A549 (cell line): ENCODE results near the gene OR2V1. TPM values are rescaled to one million over a fixed set of nuclear protein-coding genes. Genes with fewer than 3 reads are reported as not detected.

Experiments
- ATAC-seq, 2 experiments: fragments of 200-7000 bp in 1 of 2; fragments of >200 bp in 1 of 2; cut with Nextera tagmentation in 1 of 2; cut with Tn5 transposase in 1 of 2; 3 replicates each; pipeline versions ENCODE4 v1.8.0 to v1.9.1; 2018 to 2020; ENCODE audit warnings: mild to moderate bottlenecking in 1 of 2, moderate library complexity in 1 of 2
- CTCF ChIA-PET: fragments of 300-600 bp; sonication (Branson Sonifier 250); formaldehyde crosslinking; extraction: SDS; loops from one replicate; lab custom pipeline; 2021; ENCODE audit warnings: antibody characterized with exemption, inconsistent platforms; lab: Yijun Ruan, JAX
- POLR2A ChIA-PET: fragments of 350-600 bp; formaldehyde crosslinking; extraction: SDS; loops from one replicate; lab custom pipeline; 2021; ENCODE audit warnings: antibody characterized with exemption, inconsistent platforms; lab: Yijun Ruan, JAX
- DNase-seq, 2 experiments: peaks; one replicate each; pipeline versions ENCODE4 v3.0.0 to v3.0.0-alpha.2; 2011 to 2016; ENCODE audit warnings: low read depth in 1 of 2, low spot score in 1 of 2
- FAIRE-seq: peaks from 2 replicates; lab custom pipeline; 2011; peaks lifted over from hg19 to GRCh38; lab: Jason Lieb, UNC
- H3K27ac ChIP-seq, 2 experiments: fragments of >200 bp; sonication (Bioruptor Twin); formaldehyde crosslinking; 3 replicates each; pipeline ENCODE4 v1.5.1; 2016 to 2017
- H3K4me1 ChIP-seq: fragments of >200 bp; sonication (Bioruptor Twin); formaldehyde crosslinking; 3 replicates; pipeline ENCODE4 v1.6.1; 2016
- H3K4me2 ChIP-seq: fragments of >200 bp; sonication (Bioruptor Twin); formaldehyde crosslinking; 3 replicates; pipeline ENCODE4 v1.6.1; 2016
- H3K4me3 ChIP-seq: fragments of >200 bp; sonication (Bioruptor Twin); formaldehyde crosslinking; 3 replicates; pipeline ENCODE4 v1.5.1; 2016
- H3K9me3 ChIP-seq: fragments of >200 bp; sonication (Bioruptor Twin); formaldehyde crosslinking; 3 replicates; pipeline ENCODE4 v1.6.1; 2016
- BHLHE40 ChIP-seq: IDR thresholded peaks from 2 replicates; pipeline ENCODE4 v1.6.1; 2012; ENCODE audit warnings: low read depth, low read length, inconsistent platforms
- EHF ChIP-seq: fragments of 250-450 bp; sonication (Bioruptor Pico); IDR thresholded peaks from 2 replicates; pipeline ENCODE4 v1.5.0; 2020; ENCODE audit warnings: mild to moderate bottlenecking
- ESRRA ChIP-seq: fragments of 150-350 bp; IDR thresholded peaks from 2 replicates; pipeline ENCODE4 v1.6.1; 2014; ENCODE audit warnings: mild to moderate bottlenecking, low read length, borderline replicate concordance
- HOXB13 ChIP-seq: fragments of 250-450 bp; sonication (Bioruptor Pico); IDR thresholded peaks from 2 replicates; pipeline ENCODE4 v1.5.0; 2020; ENCODE audit warnings: low read depth, mild to moderate bottlenecking, moderate library complexity
- HOXB5 ChIP-seq: fragments of 250-450 bp; sonication (Bioruptor Pico); IDR thresholded peaks from 2 replicates; pipeline ENCODE4 v1.5.0; 2020; ENCODE audit warnings: mild to moderate bottlenecking, moderate library complexity
- KDM1A ChIP-seq: fragments of 200-600 bp; sonication (generic); IDR thresholded peaks from 2 replicates; pipeline ENCODE4 v1.6.1; 2016; ENCODE audit warnings: low read depth, mild to moderate bottlenecking
- NFE2L2 ChIP-seq: fragments of 150-350 bp; conservative IDR thresholded peaks from 2 replicates; pipeline ENCODE4 v1.6.1; 2014; ENCODE audit warnings: low read length
- NPAS2 ChIP-seq: fragments of 250-450 bp; sonication (Bioruptor Pico); IDR thresholded peaks from 2 replicates; pipeline ENCODE4 v1.8.0; 2022; ENCODE audit warnings: mild to moderate bottlenecking, moderate library complexity, borderline replicate concordance
- RARB ChIP-seq: fragments of 250-450 bp; sonication (Bioruptor Pico); IDR thresholded peaks from 2 replicates; pipeline ENCODE4 v1.8.0; 2021; ENCODE audit warnings: mild to moderate bottlenecking, moderate library complexity
- RCOR1 ChIP-seq: fragments of 150-350 bp; IDR thresholded peaks from 2 replicates; pipeline ENCODE4 v1.6.1; 2014; ENCODE audit warnings: antibody characterized with exemption, low read length, low read depth
- polyA plus RNA-seq, 4 experiments: library from polyadenylated mRNA; depleted of rRNA in 3 of 4; stranded (reverse); fragments of >200 nt; fragmentation: RNase III in 1 of 4; extraction: RNeasy Plus Mini Kit Qiagen cat#74134 plus additional on column Dnase treatment in 1 of 4; gene quantifications; 2 replicates in 3 of 4; 3 replicates in 1 of 4; pipeline ENCODE4 v1.2.3, GENCODE V29; 2011 to 2017
- TF ChIP-seq, protein P1 (sequence below): fragments of 200-600 bp; sonication (generic); IDR thresholded peaks from 2 replicates; pipeline ENCODE4 v1.6.1; 2016; ENCODE audit warnings: antibody characterized with exemption, mild to moderate bottlenecking, moderate library complexity
- TF ChIP-seq, protein P2 (sequence below): fragments of 450-650 bp; IDR thresholded peaks from 2 replicates; pipeline ENCODE4 v1.6.1; 2014; ENCODE audit warnings: antibody characterized with exemption
- TF ChIP-seq, protein P3 (sequence below): fragments of 150-350 bp; IDR thresholded peaks from 2 replicates; pipeline ENCODE4 v1.6.1; 2014; ENCODE audit warnings: low read depth, mild to moderate bottlenecking, low read length
- TF ChIP-seq, protein P4 (sequence below): fragments of 250-450 bp; sonication (Bioruptor Pico); IDR thresholded peaks from 2 replicates; pipeline ENCODE4 v1.5.0; 2020; ENCODE audit warnings: low read depth, mild to moderate bottlenecking, moderate library complexity
- TF ChIP-seq, protein P5 (sequence below): fragments of >200 bp; sonication (Bioruptor Twin); formaldehyde crosslinking; IDR thresholded peaks from 3 replicates; pipeline ENCODE4 v1.6.1; 2016

OR2V1 gene
- polyA plus RNA-seq, 2 of the 4 experiments (the other 2 are of a cell fraction), result not detected

DNA sequence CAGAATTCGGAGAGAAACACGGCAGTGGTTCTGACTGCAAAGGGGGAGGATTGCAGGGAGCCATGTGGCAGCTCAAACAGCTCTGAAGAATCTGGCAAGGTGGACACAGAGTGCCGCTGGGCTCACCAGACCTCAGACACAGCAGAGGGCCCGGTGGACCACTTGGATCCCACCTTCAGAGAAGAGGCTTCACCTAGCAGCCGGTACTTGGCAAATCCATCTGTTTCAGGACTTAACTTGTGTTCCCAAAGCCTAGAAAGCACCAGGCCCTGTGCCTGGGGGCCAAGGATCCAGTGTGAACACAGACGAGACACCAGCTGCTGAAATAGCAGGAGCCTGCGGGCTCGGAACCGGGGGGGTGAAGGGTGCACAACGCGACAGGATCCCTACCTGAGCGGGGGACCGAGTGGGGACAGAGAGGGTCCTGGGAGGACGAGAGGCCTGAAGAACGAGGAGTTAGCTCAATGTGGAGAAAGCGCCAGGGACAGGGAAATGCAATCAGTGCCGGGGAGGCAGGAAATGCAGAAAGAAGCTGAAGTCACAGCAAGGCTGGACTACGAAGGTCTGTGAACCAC is 46.3 kb downstream of the OR2V1 start (continued):
- TF ChIP-seq, protein P1, sequence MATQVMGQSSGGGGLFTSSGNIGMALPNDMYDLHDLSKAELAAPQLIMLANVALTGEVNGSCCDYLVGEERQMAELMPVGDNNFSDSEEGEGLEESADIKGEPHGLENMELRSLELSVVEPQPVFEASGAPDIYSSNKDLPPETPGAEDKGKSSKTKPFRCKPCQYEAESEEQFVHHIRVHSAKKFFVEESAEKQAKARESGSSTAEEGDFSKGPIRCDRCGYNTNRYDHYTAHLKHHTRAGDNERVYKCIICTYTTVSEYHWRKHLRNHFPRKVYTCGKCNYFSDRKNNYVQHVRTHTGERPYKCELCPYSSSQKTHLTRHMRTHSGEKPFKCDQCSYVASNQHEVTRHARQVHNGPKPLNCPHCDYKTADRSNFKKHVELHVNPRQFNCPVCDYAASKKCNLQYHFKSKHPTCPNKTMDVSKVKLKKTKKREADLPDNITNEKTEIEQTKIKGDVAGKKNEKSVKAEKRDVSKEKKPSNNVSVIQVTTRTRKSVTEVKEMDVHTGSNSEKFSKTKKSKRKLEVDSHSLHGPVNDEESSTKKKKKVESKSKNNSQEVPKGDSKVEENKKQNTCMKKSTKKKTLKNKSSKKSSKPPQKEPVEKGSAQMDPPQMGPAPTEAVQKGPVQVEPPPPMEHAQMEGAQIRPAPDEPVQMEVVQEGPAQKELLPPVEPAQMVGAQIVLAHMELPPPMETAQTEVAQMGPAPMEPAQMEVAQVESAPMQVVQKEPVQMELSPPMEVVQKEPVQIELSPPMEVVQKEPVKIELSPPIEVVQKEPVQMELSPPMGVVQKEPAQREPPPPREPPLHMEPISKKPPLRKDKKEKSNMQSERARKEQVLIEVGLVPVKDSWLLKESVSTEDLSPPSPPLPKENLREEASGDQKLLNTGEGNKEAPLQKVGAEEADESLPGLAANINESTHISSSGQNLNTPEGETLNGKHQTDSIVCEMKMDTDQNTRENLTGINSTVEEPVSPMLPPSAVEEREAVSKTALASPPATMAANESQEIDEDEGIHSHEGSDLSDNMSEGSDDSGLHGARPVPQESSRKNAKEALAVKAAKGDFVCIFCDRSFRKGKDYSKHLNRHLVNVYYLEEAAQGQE, result no peak
- TF ChIP-seq EHF (CRISPR knock-in tag) (no peak), RCOR1 (no peak)
- TF ChIP-seq, all 56 proteins: peak for 0

DNA sequence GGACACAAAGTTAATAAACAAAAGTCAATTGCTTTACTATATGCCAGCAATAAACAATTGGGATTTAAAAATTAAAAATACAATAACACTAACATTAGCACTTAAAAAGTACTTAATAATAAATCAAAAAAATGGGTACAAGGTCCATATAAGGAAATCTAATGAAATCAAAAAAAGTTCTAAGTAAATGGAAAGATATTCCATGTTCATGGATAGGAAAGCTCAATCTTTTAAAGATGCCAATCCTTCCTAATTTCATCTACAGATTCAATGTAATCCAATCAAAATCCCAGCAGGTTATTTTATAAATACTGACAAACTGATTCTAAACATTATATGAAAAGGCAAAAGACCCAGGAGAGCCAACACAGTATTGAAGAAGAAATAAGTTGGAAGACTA is 49.0 kb downstream of the OR2V1 start:
- CTCF ChIA-PET, result interaction anchor here (3.5 kb wide), 1 partner anchor 213 kb away, joined by 11 read pairs; no protein-coding TSS in a partner anchor

DNA sequence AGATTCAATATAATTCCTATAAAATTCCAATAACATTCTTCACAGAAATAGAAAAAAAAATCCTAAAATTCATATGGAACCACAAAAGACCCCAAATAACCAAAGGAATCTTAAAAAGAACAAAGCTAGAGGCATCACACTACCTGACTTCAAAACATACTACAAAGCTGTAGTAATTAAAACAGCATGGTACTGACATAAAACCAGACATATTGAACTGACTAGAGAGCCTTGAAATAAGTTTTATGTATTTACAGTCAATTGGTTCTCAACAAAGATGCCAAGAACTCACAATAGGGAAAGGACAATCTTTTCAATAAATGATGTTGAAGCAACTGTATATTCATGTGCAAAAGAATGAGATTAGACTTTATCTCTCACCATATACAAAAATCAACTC is 54.0 kb downstream of the OR2V1 start:
- ATAC-seq (no peak), DNase-seq (no peak), FAIRE-seq (no peak)
- Histone ChIP-seq H3K4me2 (no peak overlapping the region), H3K27ac (no peak overlapping the region), H3K4me3 (no peak overlapping the region), H3K4me1 (no peaks in the 10 kb centered on the region), H3K9me3 (peaks cover 10% of the 10 kb centered on the region; the same call in 2 of the 3 replicates)
- POLR2A ChIA-PET, result no interaction called here
- CTCF ChIA-PET, result no interaction called here
- TF ChIP-seq EHF (CRISPR knock-in tag), result no peak
- TF ChIP-seq, protein P2, sequence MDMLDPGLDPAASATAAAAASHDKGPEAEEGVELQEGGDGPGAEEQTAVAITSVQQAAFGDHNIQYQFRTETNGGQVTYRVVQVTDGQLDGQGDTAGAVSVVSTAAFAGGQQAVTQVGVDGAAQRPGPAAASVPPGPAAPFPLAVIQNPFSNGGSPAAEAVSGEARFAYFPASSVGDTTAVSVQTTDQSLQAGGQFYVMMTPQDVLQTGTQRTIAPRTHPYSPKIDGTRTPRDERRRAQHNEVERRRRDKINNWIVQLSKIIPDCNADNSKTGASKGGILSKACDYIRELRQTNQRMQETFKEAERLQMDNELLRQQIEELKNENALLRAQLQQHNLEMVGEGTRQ, result no peak
- no peak for TF ChIP-seq HOXB5 (CRISPR knock-in tag)
- TF ChIP-seq, protein P3, sequence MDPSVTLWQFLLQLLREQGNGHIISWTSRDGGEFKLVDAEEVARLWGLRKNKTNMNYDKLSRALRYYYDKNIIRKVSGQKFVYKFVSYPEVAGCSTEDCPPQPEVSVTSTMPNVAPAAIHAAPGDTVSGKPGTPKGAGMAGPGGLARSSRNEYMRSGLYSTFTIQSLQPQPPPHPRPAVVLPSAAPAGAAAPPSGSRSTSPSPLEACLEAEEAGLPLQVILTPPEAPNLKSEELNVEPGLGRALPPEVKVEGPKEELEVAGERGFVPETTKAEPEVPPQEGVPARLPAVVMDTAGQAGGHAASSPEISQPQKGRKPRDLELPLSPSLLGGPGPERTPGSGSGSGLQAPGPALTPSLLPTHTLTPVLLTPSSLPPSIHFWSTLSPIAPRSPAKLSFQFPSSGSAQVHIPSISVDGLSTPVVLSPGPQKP, result no peak
- TF ChIP-seq, protein P4, sequence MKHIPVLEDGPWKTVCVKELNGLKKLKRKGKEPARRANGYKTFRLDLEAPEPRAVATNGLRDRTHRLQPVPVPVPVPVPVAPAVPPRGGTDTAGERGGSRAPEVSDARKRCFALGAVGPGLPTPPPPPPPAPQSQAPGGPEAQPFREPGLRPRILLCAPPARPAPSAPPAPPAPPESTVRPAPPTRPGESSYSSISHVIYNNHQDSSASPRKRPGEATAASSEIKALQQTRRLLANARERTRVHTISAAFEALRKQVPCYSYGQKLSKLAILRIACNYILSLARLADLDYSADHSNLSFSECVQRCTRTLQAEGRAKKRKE (CRISPR knock-in tag), result no peak
- no peak for TF ChIP-seq NPAS2
- TF ChIP-seq KDM1A, result no peak
- TF ChIP-seq, protein P5, sequence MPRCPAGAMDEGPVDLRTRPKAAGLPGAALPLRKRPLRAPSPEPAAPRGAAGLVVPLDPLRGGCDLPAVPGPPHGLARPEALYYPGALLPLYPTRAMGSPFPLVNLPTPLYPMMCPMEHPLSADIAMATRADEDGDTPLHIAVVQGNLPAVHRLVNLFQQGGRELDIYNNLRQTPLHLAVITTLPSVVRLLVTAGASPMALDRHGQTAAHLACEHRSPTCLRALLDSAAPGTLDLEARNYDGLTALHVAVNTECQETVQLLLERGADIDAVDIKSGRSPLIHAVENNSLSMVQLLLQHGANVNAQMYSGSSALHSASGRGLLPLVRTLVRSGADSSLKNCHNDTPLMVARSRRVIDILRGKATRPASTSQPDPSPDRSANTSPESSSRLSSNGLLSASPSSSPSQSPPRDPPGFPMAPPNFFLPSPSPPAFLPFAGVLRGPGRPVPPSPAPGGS, result no peak
- TF ChIP-seq ESRRA, result no peak
- no peak for TF ChIP-seq RARB
- TF ChIP-seq BHLHE40, result no peak
- no peak for TF ChIP-seq NFE2L2

More for the DNA sequence above, 49.0 kb downstream of the OR2V1 start:
- TF ChIP-seq HOXB13 (CRISPR knock-in tag), result no peak
- POLR2A ChIA-PET, result no interaction called here
- DNase-seq (no peak), FAIRE-seq (no peak), ATAC-seq (no peak)
- H3K4me2 ChIP-seq, result no peak overlapping the region
- H3K27ac ChIP-seq, result no peak overlapping the region
- no peaks in the 10 kb centered on the region for H3K4me1 ChIP-seq
- peaks cover 6% of the 10 kb centered on the region; the same call in 2 of the 3 replicates for H3K9me3 ChIP-seq
- no peak overlapping the region for H3K4me3 ChIP-seq

Other genes starting within 250 kb of the OR2V1 start
- gene BTNL8, start 232.0 kb downstream of the OR2V1 start, polyA plus RNA-seq (2011; rRNA removed), result not detected in 2 replicates
- gene BTNL8, start 232.0 kb downstream of the OR2V1 start, polyA plus RNA-seq (2017; fragmentation: RNase III; extraction: RNeasy Plus Mini Kit Qiagen cat#74134 plus additional on column Dnase treatment), result not detected in 3 replicates
- gene BTNL3, start 142.3 kb downstream of the OR2V1 start, polyA plus RNA-seq (2011; rRNA removed), result not detected in 2 replicates
- gene BTNL3, start 142.3 kb downstream of the OR2V1 start, polyA plus RNA-seq (2017; fragmentation: RNase III; extraction: RNeasy Plus Mini Kit Qiagen cat#74134 plus additional on column Dnase treatment), result not detected in 3 replicates
- 0.85 and 0.89 TPM in 2 replicates for gene BTNL9, start 90.9 kb downstream of the OR2V1 start, polyA plus RNA-seq (2011; rRNA removed)
- gene BTNL9, start 90.9 kb downstream of the OR2V1 start, polyA plus RNA-seq (2017; fragmentation: RNase III; extraction: RNeasy Plus Mini Kit Qiagen cat#74134 plus additional on column Dnase treatment), result 1.2 to 1.8 TPM (median 1.5 TPM) in 3 replicates
- not detected in 2 replicates for gene OR2V2, start 16.4 kb upstream of the OR2V1 start, polyA plus RNA-seq (2011; rRNA removed)
- not detected in 3 replicates for gene OR2V2, start 16.4 kb upstream of the OR2V1 start, polyA plus RNA-seq (2017; fragmentation: RNase III; extraction: RNeasy Plus Mini Kit Qiagen cat#74134 plus additional on column Dnase treatment)
- 20.4 and 30.7 TPM in 2 replicates for gene TRIM7, start 74.0 kb upstream of the OR2V1 start, polyA plus RNA-seq (2011; rRNA removed)
- 21.8 to 23.2 TPM (median 23.1 TPM) in 3 replicates for gene TRIM7, start 74.0 kb upstream of the OR2V1 start, polyA plus RNA-seq (2017; fragmentation: RNase III; extraction: RNeasy Plus Mini Kit Qiagen cat#74134 plus additional on column Dnase treatment)
- gene TRIM41, start 92.1 kb upstream of the OR2V1 start, polyA plus RNA-seq (2011; rRNA removed), result 17.0 and 22.7 TPM in 2 replicates
- gene TRIM41, start 92.1 kb upstream of the OR2V1 start, polyA plus RNA-seq (2017; fragmentation: RNase III; extraction: RNeasy Plus Mini Kit Qiagen cat#74134 plus additional on column Dnase treatment), result 29.7 to 35.0 TPM (median 32.5 TPM) in 3 replicates
- 3,139 and 4,035 TPM in 2 replicates for gene RACK1, start 112.7 kb upstream of the OR2V1 start, polyA plus RNA-seq (2011; rRNA removed)
- gene RACK1, start 112.7 kb upstream of the OR2V1 start, polyA plus RNA-seq (2017; fragmentation: RNase III; extraction: RNeasy Plus Mini Kit Qiagen cat#74134 plus additional on column Dnase treatment), result 2,466 to 2,717 TPM (median 2,590 TPM) in 3 replicates
- 10.9 and 11.1 TPM in 2 replicates for gene TRIM52, start 130.0 kb upstream of the OR2V1 start, polyA plus RNA-seq (2011; rRNA removed)
- gene TRIM52, start 130.0 kb upstream of the OR2V1 start, polyA plus RNA-seq (2017; fragmentation: RNase III; extraction: RNeasy Plus Mini Kit Qiagen cat#74134 plus additional on column Dnase treatment), result 10.9 to 13.1 TPM (median 12.1 TPM) in 3 replicates
- not detected in 2 replicates for gene OR4F3, start 236.1 kb upstream of the OR2V1 start, polyA plus RNA-seq (2011; rRNA removed)
- gene OR4F3, start 236.1 kb upstream of the OR2V1 start, polyA plus RNA-seq (2017; fragmentation: RNase III; extraction: RNeasy Plus Mini Kit Qiagen cat#74134 plus additional on column Dnase treatment), result not detected in 3 replicates